ENCODE results near the gene SHMT1. TPM values are rescaled to one million over a fixed set of nuclear protein-coding genes. Genes with fewer than 3 reads are reported as not detected.

The SHMT1 gene
- total RNA-seq, 4 donors from 2014 or later = 59.9 to 117 (median 82.7) TPM

DNA sequence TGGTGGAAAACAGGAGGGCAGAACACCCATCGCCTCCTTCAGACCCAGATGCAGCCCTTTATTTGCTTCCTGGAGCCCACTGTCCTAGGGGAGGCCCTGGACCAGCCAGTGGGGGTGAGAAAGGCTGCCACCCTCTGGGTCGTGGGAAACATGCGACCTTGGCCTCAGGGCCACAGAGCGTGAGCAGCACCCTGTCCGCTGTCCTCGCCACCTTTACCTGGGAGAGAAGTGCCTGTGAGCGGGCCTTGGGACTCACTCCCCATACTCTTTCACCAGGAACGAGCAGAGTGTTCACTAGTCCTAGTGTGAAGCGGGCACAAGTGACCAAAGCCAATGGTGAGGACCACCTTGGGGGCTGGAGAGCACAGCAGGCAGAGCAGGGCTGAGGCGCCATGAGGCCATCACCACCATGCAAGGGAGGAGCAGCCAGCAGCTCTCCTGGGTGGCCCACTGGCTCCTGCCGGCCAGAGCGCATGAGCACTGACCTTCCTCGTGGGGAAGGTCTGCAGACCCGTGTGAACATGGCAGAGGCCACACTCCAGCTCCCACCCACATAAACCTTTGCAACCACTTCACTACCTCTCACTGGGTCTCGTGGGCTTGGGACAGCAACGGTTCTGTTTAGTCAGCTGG, 39.7 kb downstream of the SHMT1 start:
- TF ChIP-seq POLR2A (IDR thresholded peaks at IDR 0.05) = no peak
- no peak for TF ChIP-seq CTCF (IDR thresholded peaks at IDR 0.05)
- Histone ChIP-seq H3K27me3 (no peaks in the 10 kb centered on the region), H3K36me3 (peaks cover 30 to 57% of the 10 kb centered on the region in 2 donors), H3K9me3 (no peaks in the 10 kb centered on the region), H3K27ac (no peak overlapping the region), H3K4me3 (replicated peaks in 1 of 3) (no peak overlapping the region), H3K4me1 (peaks cover 2 to 16% of the 10 kb centered on the region in 2 donors)
- no peak for DNase-seq
- WGBS, 2 donors = 85 to 97% methylated on average over 11 to 16 of the region's 16 CpGs
- intact Hi-C loops (cut with DNase I) = no loop called here

- Histone ChIP-seq H3K27me3 (no peaks in the 10 kb centered on the region), H3K27ac (no peak overlapping the region), H3K36me3 (peaks cover 31 to 51% of the 10 kb centered on the region in 2 donors), H3K9me3 (no peaks in the 10 kb centered on the region), H3K4me3 (replicated peaks in 1 of 3) (no peak overlapping the region), H3K4me1 (peaks cover 5 to 22% of the 10 kb centered on the region in 2 donors)
- DNase-seq = no peak
- WGBS, 2 donors = 63 to 70% methylated on average over 2 to 3 of the region's 3 CpGs
- TF ChIP-seq CTCF (IDR thresholded peaks at IDR 0.05) = no peak
- no peak for TF ChIP-seq POLR2A (IDR thresholded peaks at IDR 0.05)
- intact Hi-C loops (cut with DNase I) = no loop called here
These were observed 40.3 kb downstream of the SHMT1 start for GRCh38 chr17:18323007-18323406.

GRCh38 chr17:18322522-18322921, 40.8 kb downstream of the SHMT1 start:
- Histone ChIP-seq H3K27ac (no peak overlapping the region), H3K36me3 (peaks cover 34 to 46% of the 10 kb centered on the region in 2 donors), H3K4me3 (replicated peaks in 1 of 3) (no peak overlapping the region), H3K9me3 (no peaks in the 10 kb centered on the region), H3K27me3 (no peaks in the 10 kb centered on the region), H3K4me1 (peaks cover 9 to 27% of the 10 kb centered on the region in 2 donors)
- 88 to 100% methylated on average over 6 to 12 of the region's 12 CpGs for WGBS, 2 donors
- DNase-seq = no peak
- TF ChIP-seq CTCF (IDR thresholded peaks at IDR 0.05) (no peak), POLR2A (IDR thresholded peaks at IDR 0.05) (no peak)
- intact Hi-C loops (cut with DNase I) = no loop called here

DNA sequence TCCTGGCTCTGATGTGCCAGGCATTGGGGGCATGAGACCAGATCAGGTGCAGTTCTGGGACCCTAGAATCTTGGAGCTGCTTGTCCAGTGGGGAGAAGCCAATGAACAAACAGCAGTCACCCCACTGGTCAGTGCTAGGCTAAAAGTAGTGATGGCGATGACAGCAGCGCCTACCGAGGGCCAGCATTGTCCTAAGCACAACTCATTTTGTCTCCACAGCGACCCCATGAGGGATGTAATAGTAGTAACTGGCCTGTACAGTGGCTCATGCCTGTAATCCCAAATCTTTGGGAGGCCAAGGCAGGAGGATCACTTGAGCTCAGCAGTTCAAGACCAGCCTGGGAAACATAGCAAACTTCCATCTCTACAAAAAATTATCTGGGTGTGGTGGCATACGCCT, 42.0 kb downstream of the SHMT1 start:
- peaks cover 33 to 40% of the 10 kb centered on the region in 2 donors for H3K36me3 ChIP-seq

More for the DNA sequence above, 42.0 kb downstream of the SHMT1 start:
- 77 to 80% methylated on average over 3 to 5 of the region's 5 CpGs for WGBS, 2 donors
- Histone ChIP-seq H3K27me3 (no peaks in the 10 kb centered on the region), H3K27ac (peak overlapping the region in 1 of 3 donors; percentile 35), H3K9me3 (no peaks in the 10 kb centered on the region), H3K4me1 (peaks cover 12 to 39% of the 10 kb centered on the region in 2 donors), H3K4me3 (replicated peaks in 1 of 3) (no peak overlapping the region)
- intact Hi-C loops (cut with DNase I) = no loop called here
- no peak for DNase-seq
- TF ChIP-seq CTCF (IDR thresholded peaks at IDR 0.05) = no peak
- no peak for TF ChIP-seq POLR2A (IDR thresholded peaks at IDR 0.05)

Data from thyroid gland (tissue), 4 donors.